GM12891 (cell line): ENCODE measurements around the gene HSD17B13.

Experiments
- PAX5 ChIP-seq: IDR thresholded peaks from 2 replicates; pipeline ENCODE4 v1.6.1; 2011; ENCODE audit warnings: low read length, moderate library complexity, mild to moderate bottlenecking; ENCODE audit not compliant: insufficient read depth, severe bottlenecking
- POLR2A ChIP-seq: IDR thresholded peaks from 2 replicates; pipeline ENCODE4 v1.6.1; 2011; ENCODE audit warnings: low read depth, low read length, control low read depth
- POLR2AphosphoS5 ChIP-seq: IDR thresholded peaks from 2 replicates; pipeline ENCODE4 v1.6.1; 2011; ENCODE audit warnings: low read depth, low read length, control low read depth

- no peak for TF ChIP-seq POLR2A
- TF ChIP-seq POLR2AphosphoS5, result no peak
- TF ChIP-seq PAX5, result no peak
Observed at GRCh38 chr4:87257523-87257922, 65.2 kb downstream of the HSD17B13 start.
